Activated T-cell treated with anti-CD3 and anti-CD28 coated beads for 1 hour (primary cell): ENCODE data around the gene ADAMTS14.
"Not testable (repeated sequence)": the region's sequence is repeated elsewhere in the genome, so short reads cannot be mapped to it uniquely, and the experiment has no call there.

Experiments
- DNase-seq: peaks from one replicate; pipeline ENCODE4 v3.0.0-alpha.2; 2020; ENCODE audit warnings: low read depth

Gene ADAMTS14

DNA sequence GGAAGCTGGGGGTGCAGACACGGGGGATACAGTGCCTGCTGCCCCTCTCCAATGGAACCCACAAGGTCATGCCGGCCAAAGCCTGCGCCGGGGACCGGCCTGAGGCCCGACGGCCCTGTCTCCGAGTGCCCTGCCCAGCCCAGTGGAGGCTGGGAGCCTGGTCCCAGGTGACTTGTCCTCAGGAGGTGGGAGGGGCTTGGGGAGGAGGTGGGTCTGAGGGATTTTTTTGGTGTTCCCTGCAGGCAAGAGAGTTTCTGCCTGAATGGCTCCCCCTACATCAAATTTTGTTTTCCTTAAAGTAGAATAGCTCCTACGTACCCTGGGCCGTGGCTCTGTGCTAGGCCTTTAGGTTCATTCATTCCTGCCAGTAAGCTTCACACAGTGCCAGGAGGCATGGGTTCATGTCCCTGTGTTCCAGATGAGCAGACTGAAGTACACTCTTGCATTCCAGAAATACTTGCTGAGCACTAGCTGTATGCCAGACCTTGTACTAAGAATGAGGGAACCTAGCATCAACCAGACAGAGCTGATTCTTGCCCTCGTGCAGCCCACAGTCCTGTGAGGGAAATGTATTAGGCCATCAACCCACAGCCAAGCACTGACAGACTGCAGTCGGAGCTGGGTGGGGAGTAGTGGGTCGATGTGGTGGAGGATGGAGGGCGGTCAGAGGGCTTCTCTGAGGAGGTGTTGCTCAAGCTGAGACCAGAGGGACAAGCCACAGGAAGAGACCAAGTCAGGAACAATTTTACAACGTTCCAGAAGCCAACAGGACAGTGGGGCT is 81.7 kb downstream of the ADAMTS14 start:
- no peak for DNase-seq

DNA sequence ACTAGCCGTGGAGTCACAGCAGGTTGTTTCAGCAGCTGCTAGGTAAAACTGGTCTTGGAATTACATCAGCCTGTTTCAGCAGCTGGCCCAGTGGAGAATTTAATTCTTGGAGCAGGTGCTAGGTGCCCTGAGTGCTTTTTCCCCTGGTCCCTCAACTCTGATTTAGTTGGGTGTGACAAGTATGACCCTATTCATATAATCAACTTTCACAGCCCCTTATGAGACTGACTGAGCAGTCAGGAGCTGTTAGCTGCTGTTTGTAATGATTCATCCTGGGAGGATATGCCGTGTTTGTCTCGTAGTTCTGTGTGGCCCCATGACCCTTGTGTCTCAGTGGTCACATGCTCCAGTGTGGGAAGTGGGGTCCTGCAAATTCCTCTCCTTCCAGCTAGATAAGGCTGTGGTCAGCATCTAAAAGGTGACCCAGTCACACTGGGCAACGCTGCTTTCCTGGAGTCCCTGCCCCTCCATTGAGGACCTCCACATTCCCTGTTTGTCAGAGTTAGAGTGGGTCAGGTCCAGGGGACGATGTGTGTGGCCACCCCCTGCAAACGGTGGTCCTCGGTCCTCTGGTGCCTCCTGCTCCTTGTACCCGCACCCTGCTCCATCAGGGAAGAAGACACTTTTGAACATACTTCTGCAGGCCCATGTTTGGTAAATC is 84.5 kb downstream of the ADAMTS14 start:
- no peak for DNase-seq

DNA sequence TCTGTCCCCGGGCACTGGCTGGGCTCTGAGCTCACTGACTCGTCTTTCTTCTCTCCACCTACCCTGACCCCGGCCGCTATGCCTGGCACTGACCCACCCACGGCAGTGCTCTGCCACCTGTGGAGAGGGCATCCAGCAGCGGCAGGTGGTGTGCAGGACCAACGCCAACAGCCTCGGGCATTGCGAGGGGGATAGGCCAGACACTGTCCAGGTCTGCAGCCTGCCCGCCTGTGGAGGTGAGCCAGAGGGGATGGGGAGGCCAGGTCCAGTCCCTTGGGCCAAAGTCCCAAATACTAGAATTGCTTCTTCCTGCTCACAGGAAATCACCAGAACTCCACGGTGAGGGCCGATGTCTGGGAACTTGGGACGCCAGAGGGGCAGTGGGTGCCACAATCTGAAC is 85.5 kb downstream of the ADAMTS14 start:
- no peak for DNase-seq

DNA sequence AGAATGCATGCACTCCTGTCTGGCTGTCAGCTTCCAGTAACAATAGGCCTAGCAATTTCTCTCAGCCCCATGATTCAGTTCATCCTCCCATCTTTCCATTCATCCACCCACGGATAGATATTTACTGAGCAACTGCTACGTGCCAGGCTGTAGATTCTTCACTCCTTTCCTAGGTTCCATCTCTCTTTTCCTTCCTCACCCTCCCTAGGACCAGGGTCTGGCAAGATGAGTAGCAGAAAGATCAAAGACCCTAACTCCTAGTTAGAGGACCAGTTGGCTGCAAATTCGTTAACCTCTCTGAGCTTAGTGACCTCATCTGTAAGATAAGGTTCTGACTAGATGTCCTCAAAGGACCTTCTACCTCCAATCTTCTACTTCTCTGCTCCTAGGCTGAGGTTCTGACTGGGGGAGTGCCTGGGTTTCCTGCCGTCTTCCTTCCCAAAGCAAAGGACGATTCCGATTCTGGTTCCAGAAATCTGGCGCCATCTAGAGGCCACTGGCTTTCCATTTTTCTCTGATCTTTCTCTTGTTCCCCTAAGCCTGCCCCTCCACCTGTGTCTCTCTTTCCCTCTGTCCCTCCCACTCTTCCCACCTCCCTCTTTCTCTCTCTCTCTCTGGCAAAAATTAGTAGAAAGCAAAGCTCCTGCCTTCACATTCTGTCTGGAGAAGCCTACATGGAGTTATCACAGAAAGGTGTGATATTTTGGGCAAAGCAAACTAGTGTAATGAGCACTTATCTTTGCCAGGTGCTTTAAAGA is 86.6 kb downstream of the ADAMTS14 start:
- DNase-seq, result peak; percentile 61

DNA sequence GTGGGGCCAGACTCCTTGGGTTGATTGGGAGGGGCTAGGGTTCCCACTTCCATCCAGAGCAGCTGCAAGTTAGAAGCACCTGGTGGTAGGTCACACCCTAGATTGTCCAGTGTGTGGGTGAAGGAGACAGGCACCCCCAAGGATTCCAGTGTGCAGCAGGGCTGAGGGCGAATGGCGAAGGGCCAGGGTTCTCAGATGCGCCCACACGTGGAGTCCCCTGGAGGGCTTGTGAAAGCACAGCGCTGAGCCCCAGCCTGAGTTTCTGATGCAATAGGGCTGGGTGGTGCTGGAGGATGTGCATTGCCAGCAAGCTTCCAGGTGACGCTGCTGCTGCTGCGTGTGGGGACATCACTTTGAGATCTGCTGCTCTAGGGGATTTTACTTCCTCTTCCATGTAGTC is 87.5 kb downstream of the ADAMTS14 start:
- DNase-seq, result no peak

DNA sequence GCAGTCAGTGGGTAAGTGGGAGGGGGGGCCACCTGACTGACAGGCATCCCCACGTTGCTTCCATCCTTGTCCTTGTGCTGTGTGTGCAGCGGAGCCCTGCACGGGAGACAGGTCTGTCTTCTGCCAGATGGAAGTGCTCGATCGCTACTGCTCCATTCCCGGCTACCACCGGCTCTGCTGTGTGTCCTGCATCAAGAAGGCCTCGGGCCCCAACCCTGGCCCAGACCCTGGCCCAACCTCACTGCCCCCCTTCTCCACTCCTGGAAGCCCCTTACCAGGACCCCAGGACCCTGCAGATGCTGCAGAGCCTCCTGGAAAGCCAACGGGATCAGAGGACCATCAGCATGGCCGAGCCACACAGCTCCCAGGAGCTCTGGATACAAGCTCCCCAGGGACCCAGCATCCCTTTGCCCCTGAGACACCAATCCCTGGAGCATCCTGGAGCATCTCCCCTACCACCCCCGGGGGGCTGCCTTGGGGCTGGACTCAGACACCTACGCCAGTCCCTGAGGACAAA is 88.0 kb downstream of the ADAMTS14 start:
- DNase-seq, result no peak

DNA sequence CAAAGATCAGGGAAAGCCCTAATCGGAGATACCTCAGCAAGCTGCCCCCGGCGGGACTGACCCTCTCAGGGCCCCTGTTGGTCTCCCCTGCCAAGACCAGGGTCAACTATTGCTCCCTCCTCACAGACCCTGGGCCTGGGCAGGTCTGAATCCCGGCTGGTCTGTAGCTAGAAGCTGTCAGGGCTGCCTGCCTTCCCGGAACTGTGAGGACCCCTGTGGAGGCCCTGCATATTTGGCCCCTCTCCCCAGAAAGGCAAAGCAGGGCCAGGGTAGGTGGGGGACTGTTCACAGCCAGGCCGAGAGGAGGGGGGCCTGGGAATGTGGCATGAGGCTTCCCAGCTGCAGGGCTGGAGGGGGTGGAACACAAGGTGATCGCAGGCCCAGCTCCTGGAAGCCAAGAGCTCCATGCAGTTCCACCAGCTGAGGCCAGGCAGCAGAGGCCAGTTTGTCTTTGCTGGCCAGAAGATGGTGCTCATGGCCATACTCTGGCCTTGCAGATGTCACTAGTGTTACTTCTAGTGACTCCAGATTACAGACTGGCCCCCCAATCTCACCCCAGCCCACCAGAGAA is 88.8 kb downstream of the ADAMTS14 start:
- DNase-seq, result no peak

DNA sequence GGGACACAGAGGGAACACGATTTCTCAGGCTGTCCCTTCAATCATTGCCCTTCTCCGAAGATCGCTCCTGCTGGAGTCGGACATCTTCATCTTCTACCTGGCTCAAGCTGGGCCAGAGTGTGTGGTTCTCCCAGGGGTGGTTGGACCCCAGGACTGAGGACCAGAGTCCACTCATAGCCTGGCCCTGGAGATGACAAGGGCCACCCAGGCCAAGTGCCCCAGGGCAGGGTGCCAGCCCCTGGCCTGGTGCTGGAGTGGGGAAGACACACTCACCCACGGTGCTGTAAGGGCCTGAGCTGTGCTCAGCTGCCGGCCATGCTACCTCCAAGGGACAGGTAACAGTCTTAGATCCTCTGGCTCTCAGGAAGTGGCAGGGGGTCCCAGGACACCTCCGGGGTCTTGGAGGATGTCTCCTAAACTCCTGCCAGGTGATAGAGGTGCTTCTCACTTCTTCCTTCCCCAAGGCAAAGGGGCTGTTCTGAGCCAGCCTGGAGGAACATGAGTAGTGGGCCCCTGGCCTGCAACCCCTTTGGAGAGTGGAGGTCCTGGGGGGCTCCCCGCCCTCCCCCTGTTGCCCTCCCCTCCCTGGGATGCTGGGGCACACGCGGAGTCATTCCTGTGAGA is 89.5 kb downstream of the ADAMTS14 start:
- no peak for DNase-seq

DNA sequence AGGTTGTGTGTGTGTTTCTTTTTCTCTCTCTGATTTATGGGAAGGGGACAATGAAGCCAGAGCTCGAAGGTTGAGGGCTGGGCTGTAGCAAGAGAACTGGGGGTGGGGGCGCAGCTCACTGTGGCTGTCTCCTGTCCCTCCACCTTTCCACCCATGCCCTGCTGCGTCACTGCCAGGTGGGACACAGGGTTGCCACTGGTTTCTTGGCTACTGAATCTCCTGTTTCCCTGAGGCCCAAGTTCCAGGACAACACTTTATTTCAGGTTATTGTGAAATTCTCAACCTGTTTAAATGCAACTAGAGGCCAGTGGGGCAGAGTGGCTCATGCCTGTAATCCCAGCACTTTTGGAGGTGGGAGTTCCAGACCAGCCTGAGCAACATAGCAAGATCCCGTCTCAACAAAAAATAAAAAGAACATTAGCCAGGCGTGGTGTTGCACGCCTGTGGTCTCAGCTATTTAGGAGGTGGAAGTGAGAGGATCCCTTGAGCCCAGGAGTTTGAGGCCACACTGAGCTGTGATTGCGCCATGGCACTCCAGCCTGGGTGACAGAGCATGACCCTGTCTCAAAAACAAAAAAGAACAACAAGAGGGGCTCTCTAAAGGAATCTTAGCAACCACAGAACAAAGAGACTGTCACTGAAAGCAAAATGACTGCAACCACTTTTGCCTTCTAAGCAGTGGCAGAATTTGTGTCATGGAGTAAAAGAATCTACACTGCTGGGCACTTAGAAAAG is 90.3 kb downstream of the ADAMTS14 start:
- DNase-seq, result no peak

DNA sequence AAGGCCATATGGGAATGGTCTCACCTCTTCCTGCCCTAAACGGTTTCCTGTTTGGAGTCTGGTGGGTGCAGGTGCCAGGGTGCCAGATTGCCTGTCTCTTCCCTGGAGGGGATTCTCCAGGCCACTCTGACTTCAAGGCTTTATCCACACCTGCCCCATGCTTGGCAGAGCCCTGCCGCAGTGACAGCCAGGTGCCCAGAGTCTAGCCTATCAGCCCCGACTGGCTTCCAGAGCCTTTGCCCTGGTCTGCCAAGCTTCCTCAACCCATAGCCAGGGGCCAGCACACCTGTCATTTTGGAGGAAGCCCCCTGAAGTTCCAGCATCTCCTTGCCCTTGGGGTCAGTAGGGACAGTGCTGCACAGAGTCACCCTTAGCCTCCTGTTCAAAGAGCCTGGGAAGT is 91.3 kb downstream of the ADAMTS14 start:
- DNase-seq, result no peak

DNA sequence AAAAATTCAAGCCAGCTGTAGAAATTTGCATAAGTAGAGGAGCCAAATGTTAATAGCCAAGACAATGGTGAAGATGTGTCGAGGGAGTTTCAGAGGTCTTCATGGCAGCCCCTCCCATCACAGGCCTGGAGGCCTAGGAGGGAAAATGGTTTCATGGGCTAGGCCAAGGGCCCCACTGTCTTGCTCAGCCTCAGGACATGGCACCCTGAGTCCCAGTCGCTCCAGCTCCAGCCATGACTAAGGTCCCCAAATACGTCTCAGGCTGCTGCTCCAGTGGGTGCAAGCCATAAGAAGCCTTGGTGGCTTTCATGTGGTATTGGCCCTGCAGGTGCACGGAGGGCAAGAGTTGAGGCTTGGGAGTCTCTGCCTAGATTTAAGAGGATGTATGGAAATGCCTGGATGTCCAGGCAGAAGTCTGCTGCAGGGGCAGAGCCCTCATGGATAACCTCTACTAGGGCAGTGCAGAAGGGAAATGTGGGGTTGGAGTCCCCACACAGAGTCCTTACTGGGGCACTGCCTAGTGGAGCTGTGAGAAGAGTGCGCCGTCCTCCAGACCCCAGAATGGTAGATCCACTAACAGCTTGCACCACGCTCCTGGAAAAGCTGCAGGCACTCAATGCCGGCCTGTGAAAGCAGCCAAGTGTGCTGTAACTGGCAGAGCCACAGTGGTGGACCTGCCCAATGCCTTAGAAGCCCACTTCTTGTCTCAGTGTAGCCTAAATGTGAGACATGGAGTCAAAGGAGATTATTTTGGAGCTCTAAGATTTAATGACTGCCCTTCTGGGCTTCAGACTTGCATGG is 93.7 kb downstream of the ADAMTS14 start:
- no peak for DNase-seq

DNA sequence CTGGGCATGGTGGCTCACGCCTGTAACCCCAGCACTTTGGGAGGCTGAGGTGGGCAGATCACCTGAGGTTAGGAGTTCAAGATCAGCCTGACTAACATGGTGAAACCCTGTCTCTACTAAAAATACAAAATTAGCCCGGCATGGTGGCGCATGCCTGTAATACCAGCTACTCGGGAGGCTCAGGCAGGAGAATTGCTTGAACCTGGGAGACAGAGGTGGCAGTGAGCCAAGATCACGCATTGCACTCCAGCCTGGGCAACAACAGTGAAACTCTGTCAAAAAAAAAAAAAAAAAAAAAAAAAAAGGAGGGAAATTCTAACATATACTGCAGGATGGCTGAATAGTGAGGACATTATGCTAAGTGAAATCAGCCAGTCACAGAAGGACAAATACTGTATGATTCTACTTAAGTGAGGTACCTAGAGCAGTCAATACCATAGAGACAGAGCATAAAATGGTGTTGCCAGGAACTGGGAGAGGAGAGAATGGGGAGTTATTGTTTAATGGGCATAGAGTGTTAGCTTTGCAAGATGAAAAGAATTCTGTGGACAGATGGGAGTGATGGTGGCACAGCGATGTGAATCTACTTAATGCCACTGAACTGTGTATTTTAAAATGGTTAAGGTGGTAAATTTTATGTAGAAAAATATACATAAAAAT is 95.8 kb downstream of the ADAMTS14 start:
- DNase-seq, result not testable (repeated sequence)

DNA sequence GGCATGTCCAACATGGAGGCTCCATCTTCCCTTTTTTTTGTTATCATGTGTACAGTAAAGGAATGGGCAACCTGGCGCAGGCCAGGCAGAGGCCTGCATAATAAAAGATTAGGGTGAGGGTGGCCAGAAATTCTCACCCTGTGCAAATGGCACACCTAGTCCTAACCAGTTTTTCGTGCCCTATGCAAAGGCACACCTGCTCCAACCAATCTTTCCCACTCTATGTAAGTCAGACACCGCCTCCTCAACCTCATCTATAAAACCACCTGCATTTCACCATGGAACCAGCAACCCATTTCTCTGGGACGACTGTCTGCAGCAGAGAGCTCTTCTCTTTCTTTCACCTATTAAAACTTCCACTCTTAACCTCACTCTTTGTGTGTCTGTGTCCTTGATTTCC is 96.8 kb downstream of the ADAMTS14 start:
- DNase-seq, result no peak

DNA sequence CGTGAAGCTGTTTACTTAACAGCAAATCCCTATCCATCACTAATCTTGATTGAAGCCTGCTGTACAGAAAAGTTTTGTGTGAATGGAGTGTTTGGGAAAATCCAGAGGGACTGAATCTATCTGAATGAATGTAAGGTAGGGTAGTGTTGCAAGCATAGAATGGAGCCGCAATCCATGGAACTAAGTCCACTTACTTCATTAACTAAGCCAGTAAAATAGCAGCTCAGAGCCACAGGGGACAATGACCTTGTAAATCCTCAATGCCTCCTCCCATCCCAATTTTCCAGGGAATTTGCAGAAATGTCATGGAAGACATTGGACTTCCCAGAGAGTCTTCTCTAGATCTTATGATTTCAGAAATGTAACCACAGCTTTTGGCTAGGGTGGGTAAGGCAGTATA is 97.7 kb downstream of the ADAMTS14 start:
- DNase-seq, result no peak

DNA sequence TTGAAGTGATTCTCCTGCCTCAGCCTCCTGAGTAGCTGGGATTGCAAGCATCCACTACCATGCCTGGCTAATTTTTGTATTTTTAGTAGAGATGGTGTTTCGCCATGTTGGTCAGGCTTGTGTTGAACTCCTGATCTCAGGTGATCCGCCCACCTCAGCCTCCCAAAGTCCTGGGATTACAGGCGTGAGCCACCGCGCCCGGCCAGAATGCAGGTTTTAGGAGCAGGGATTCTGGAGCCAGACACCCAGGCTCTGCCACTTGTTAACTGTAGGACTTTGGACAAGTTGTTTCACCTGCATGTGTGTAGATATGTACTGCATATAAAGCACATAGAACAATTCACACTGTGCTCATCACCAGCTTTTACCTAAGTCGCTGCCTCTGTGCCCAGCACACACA is 98.2 kb downstream of the ADAMTS14 start:
- DNase-seq, result not testable (repeated sequence)

DNA sequence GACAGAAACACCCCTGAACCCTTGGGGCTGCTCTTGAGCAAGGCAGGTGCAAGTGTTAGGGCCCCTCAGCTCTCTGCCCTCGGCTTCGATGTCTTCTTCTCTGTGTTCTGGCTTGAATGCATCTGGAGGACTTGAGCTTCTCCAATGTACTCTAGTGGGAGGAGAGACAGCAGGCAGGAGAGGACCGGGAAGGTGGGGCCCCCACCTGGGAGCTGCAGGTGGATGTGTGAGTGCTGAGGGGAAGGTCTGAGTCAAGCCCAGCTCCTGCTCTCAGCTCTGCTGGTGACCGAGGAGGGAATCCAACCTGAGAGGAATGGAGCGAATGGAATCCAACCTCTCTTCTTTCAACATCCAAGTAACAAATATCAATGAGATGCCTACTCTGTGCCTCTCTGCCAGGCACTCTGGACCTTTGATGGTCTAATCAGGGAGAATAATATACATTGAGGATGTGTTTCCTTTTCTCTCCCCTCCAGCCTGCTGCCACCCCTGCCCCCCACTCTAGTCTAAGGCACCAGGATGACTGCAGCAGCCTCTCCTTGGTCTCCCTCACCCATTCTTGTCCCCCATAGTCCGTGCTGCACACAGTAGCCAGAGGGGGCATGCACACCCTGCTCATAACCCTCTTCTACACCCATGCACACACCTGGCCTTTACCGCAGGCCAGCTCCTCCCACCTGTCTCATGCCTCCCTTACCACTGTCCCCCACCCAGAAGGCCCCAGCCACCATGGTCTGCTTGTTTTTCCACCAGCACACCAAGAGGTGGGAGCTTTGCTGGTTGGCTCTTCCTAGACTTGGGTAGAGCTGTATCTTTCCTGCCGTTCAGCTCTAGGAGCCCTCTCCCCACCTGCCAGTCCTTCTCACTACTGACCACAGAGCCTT is 99.2 kb downstream of the ADAMTS14 start:
- DNase-seq, result no peak

DNA sequence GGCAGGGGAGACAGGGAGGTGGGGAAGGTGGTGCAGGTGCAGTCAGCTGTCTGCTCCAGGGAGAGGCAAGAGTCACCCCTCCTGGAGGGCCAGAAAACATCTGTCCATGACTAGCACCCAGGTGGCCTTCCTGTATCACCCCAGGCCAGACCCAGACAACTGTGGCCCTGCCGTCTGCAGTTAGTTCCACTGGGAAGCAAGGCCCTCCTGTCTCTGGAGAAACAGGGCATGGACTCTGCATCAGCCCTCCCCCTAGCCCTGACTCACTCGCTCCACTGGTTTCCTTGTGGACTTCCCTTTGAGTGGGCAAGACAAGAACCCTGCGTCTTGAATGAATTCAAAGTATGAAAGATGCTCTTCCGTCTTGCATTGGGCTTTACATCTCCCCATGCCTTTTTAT is 100.3 kb downstream of the ADAMTS14 start:
- DNase-seq, result no peak

DNA sequence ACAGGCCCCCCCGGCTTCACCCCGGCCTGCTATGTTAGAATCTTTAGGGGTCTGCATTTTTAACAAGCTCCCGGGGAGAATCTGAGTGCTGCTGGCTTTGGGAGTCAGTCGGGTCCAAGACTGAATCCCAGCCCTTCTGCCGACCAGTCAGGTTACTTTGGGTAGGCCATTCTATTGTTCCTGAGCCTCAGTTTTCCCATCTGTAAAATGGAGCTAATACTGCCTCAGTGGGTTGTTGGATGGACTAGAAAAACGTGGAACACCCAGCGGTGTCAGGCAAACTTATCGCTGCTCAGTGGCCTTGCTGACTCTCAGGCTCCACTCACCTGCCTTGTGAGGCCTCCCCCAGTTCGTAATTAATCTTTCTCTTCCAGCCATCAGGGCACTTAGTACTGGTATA is 101.2 kb downstream of the ADAMTS14 start:
- no peak for DNase-seq
